GM19324 (cell line): ENCODE results near the gene PPP2R5C.

ENCODE experiments used
- ATAC-seq: cut with Tn5 transposase; IDR thresholded peaks from one replicate; pipeline ENCODE4 v1.9.1; 2021; ENCODE audit warnings: mild to moderate bottlenecking, moderate library complexity; ENCODE audit not compliant: unreplicated experiment, low FRiP score

PPP2R5C gene

DNA sequence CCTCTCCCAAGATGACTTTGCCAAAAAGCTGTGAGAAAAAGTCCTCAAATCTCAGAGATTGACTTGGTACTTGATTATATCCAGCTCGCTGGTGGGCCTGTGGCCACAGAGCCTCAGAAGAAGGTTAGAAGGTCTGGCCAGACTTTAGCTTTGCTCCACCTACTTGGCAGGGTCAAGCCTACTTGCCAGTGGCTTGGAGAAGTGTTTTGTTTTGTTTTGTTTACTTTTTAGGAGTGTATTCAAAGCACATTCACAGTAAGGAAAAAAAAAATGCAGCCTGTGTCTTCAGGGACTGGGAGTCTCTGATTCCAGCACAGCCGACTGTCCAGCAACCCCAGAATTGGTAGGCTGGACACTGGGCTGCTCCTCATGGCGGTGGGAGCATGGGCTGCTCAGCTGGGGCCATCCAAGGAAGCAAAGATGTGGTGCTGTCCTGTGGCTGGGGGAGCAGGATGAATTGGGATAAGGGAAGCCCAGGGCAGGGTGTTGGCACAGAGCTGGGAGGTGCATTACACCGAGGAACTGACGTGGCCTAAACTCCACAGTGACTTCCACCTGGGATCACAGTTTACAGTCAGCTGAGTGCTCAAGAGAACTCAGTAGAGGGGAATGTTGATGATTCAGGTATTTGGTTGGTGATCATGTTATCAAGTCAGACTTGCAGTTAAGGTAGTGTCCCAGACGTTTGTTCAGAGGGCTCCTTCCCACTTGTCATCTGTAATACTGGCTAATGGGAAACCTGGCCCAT, 73.5 kb downstream of the PPP2R5C start:
- ATAC-seq = no peak

DNA sequence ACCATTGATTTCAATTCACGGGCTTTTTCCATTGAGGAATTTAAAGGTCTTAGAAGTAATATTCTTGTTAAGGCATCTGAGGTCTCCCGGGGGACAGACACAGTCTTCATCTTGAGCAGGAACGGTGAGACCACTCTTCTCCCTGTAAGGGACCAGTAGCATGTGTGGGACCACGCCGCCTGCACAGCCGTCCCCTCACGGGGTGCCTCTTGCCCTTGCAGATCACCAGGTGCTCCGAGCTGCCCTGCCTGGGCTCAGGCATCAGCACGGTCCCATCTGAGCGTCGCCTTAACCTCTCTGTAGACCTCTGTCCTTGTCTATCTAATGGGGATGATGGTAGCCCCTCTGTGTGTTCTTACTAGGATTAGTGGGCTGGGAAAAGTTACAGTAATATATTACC, 74.1 kb downstream of the PPP2R5C start:
- no peak for ATAC-seq

DNA sequence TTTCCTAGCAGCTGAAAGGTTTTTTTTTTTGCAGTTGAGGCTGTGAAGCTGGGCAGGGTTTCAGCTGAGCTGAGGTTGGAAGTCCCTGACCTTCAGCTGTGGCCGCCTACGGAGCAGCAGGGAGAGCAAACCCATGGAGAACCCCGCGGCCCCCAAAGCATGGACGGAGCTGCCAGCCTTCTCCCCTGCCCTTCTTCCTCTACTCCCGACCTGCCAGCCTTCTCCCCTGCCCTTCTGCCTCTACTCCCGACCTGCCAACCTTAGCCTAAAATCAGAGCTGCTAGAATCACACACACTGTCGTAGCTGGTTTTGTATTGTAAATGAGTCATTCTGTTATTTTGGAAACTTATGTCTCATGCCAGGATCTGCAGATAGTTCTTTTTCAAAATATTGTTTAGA, 74.6 kb downstream of the PPP2R5C start:
- no peak for ATAC-seq

DNA sequence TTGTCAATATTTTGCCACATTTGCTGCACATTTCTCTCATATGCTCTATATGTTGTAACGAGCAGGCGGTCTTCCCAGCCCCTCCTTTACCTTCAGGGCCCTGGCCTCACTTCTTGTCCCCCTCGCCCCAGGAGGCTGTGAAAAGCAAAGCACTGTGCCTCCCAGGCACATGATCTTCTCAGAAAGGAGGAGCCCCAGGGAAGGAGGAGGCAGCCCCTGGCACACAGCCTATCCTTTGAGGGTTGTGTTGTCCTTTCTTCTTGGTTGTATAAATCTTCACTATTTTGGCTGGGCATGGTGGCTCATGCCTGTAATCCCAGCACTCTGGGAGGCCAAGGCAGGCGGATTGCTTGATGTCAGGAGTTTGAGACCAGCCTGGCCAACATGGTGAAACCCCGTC, 77.0 kb downstream of the PPP2R5C start:
- no peak for ATAC-seq

DNA sequence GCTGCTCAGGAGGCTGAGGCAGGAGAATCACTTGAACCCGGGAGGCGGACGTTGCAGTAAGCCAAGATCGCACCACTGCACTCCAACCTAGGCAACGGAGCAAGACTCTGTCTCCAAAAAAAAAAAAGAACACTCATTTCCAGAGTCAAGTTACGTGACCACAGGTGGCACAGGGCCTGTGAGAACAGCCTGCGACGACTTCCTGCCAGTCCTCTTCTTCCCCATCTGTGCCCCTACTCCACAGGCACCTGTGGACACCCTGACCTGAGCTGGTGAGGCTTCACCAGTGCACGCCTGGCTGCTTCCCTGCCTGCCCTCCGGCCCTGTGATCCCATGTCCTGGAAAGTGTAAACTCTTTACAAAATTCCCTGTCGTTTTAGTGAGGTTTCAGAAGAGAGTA, 77.7 kb downstream of the PPP2R5C start:
- ATAC-seq = no peak

DNA sequence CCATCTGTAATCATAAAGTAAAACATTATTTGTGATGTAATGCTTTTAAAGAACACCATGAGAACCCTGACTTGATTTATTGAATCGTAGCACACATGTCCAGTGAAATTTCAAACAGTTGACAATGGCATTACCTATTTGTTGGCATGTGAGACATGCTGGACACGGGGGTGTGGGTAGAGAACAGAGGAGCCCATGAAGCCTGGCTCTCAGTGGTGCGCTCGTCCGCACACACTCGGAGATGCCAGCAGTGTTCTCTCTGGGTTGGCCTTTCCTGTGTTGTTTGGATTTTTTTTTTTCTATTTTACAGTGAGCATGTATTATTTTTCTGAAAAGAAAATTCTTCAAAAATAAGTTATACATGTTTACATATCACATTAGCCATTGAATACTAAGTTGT, 78.2 kb downstream of the PPP2R5C start:
- ATAC-seq = no peak

DNA sequence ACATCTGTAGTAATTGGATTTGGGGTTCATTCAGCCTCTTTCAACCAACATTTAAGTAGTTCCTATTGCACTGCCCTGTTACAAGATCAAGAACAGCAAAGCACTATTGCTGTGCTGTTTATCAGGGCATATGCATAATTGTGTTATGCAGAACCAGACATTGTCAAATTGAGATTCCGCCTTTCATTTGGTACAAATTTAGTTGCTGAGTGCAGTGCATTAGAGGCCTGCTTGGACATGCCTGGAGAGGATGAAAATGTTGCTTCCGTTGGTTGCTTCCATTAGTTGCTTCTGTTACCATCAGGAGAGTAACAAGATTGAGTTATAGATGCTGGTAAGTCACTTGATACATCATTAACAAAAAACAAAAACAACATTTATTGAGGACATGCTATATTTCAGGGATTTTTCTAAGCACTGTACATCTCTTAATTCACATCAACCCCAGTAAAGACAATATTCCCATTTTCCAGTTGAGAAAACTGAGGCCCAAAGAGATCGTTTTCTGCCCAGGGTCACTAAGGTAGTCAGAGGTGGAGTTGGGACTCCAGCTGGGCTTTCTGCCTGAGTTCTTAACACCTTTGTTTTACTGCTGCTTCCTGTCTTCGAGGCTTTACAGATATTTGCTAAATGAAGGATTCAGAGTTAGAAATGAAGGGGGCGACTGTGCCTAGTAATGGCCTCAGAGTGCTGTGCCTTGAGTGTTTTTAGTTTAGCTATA, 79.3 kb downstream of the PPP2R5C start:
- no peak for ATAC-seq

DNA sequence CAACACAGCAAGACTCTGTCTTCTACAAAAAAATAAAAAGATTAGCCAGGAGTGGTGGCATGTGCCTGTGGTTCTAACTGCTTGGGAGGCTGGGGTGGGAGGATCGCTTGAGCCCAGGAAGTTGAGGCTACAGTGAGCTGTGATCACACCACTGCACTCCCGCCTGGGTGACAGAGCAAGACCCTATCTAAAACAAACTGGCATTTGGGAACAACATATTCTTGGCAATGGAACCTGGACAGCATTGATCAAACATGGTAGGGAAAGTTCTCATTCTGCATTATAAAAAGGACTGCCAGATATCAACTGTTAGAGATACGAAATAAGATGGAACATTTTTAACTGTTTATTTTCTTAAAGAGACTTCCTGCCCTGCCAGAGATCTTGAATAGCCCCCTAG, 81.5 kb downstream of the PPP2R5C start:
- no peak for ATAC-seq

DNA sequence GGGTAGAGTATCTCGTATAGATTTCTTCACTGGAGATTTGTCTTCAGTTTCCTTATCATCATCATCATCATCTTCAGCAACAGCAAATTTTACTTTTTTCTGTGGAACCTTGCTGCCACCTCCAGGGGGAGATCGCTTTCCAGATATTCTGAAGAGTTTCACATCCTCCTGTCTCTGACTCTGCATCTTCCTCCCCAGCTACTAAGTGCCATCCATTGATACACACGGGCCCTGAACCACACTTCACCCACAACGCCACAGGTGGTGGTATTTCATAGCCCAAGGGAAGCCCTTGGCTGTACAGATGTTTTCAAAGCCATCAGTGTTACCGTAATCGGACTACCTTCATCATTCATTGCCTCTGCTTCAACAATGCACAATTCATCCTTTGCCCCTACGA, 82.2 kb downstream of the PPP2R5C start:
- ATAC-seq = peak; percentile 72

DNA sequence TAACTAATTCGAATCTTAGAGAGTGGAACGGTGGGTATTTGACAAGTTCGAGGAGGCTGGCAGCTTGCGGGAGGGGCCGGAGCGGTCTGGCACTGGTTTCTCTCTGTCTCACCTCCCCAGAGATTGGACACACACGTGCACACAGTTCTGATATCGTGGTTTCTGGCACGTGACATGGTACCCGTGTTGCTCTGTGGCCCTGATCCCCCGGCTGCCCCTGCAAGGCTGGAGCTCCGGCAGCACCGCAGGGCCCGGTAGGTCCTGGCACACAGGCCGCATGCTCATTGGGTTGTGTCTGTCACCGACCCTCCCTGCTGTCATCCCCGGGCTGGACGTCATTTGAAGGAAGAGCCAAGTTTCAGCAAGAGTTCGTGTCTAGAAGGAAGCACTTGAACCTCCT, 82.7 kb downstream of the PPP2R5C start:
- ATAC-seq = peak; percentile 46

DNA sequence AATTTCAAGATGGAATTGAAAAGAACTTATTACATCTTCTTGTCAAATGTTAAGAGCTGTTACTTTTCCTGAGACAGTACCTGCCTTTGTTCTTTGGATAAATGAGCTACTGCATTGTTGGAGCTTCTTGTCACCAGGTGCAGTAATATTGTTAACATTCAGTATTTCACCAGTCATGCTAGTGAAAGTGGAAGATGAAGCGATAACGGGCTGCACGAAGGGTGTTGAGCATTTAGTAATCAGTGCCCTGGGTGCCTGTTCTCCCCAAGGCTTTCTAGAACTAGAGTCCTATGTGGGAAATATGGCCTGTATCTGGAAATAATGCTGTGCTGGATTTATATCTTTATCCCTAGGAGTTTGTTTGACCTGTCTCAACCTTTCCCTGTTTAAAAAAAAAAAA, 83.2 kb downstream of the PPP2R5C start:
- peak; percentile 1 for ATAC-seq

DNA sequence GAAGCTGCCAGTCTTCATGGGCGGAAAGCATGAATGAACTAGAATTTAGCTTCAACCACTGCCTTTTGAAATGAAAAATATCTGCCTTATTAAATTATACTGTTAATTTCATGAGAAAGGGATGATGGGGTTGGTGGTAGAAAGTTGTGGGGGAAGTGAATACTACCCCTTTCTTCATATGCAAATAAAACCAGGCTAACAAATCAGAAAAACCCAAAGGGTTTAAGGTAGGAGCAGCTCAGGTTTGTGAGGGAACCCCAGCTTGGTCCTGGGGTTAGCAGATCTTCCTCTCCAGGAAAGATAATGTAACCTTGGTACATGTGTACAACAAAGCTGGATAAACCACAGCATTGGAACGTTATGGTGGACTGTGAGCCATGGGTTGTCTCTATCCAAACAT, 84.0 kb downstream of the PPP2R5C start:
- no peak for ATAC-seq

DNA sequence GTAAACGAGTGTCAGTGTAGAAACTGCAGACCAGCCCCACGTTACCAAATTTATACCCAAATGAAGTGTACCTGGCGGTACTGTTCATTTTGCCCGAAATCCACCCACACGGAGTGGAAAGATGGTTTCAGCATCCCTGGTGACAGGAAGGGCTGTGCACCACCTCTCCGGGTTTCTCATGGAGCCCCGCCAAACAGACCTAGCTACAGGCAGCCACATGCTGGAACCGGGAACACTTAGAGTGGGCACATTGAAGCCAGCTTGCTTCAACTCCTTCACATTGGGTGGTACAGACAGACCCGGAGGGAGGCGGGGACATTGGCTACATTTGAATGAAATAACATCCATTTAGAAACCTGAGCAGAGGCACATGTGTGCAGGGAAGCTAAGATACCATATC, 84.4 kb downstream of the PPP2R5C start:
- no peak for ATAC-seq

DNA sequence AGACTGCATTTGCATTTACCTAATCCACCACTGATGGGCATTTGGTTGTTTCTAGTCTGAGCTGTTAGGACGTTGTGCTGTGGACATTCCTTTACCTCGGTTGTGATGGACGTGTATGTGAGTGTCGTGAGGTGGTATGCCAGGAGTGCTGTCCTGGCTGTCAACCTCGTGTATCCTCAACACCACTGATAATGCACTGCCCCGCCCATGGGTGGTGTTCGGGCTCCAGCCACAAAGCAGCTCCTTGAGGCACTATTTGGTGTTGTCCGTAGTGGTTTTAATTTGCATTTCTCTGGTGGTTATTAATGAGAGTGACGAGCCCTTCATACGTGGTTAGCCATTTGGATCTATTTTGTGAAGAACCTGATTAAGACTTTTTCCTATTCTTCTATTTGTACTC, 87.6 kb downstream of the PPP2R5C start:
- ATAC-seq = peak; percentile 63

DNA sequence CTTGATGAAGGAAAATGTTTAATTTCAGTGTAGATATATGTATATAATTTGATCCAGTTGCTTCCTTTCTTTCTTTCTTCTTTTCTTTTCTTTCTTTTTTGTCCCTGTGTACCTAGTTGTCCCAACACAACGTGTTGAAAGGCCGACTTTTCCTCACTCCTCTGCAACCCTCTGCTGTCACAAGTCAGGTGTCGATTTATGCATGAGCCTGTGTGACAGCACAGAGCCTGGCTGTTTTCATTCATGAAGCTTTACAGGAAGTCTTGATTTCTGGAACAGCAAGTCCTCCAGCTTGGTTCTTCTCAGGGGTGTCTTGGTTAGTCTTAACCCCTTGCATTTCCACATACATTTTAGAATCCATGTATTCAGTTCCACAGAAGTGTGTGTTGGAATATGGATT, 88.1 kb downstream of the PPP2R5C start:
- ATAC-seq = no peak

DNA sequence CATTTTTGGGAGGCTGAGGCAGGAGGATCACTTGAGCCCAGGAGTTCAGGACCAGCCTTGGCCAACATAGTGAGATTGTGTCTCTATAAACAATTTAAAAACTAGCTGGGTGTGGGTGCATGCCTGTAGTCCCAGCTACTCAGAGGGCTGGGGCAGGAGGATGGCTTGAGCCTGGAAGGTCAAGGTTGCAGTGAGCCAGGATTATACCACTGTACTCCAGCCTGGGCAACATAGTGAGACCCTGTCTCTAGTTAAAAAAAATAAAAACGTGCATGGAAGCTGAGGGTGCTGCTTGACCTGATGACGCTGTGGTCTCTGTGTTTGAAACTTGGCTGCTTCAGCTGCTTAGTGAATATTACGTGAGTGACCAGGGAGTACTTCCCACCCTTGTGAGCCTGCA, 89.7 kb downstream of the PPP2R5C start:
- no peak for ATAC-seq

DNA sequence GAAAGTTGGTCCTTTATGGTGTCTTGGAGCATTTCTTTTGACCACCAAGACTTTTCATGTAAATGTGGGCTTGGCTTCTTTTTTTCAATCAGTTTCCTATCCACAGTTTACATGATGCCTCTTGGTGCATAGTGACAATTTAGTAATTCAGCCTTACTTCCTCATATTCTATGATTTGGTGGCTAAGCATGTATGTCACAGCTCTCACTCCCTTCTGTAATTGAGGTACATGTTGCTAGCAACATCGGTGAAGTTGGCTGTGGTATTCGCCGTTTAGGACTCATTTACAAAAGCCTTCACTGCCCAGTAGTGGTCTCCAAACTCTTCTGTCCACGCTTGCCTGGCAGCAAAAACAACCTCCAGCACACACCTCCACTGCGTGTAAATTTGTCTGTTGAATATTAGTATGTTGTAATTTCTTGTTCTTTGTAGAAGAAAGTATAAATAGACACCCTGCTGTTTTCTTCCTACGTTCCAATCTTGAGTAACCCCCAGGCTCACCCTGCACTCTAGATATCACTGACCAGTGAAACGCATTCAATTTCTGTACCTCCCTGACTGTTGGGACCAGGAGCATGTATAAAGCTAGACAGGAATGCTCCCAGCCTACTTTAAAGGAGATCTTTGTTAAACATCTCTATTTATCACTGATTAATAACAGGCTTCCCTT, 90.4 kb downstream of the PPP2R5C start:
- ATAC-seq = no peak

DNA sequence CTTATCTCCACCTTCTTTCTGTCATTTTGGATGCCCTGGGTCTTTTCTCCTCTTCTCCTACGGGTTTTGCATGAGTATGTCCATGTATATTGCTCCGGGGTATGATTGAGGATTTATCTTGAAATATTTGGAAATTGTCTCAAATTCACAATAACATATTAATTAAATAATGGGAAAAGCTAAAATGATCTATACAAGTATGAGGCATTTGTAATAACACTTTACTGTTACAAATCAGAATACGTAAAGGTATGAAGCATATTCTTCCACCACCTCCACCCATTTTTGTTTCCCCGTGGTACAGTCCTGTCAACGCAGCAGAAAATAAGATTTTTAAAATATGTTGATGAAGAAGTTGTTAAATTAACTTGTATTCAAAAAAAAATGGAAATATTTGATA, 91.3 kb downstream of the PPP2R5C start:
- ATAC-seq = no peak

DNA sequence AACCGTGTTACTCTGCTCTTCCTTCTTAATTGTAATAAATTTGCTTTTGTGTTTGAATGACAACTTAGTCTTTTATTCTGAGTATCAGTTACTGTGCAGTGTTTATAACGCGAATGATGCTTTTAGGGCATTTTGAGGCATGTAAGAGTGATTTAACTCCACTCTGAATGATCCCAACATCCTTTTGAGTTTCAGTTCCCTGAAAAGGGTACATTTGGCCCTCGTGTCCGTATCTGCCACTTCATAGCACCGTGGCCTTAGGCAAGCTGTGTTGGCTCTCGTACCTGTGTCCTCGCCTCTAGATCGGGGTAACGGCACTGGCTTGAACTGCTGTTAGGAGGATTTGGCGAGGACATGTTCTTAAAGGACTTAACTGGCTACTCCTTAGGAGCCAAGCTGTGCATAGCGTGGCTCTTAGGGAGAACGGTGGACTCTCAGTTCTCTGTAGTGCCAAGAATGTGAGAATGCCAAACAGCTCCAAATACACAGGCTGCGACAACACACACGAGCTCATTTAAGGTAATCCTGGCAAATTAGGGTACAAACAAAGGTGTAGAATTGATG, 92.0 kb downstream of the PPP2R5C start:
- ATAC-seq = no peak

DNA sequence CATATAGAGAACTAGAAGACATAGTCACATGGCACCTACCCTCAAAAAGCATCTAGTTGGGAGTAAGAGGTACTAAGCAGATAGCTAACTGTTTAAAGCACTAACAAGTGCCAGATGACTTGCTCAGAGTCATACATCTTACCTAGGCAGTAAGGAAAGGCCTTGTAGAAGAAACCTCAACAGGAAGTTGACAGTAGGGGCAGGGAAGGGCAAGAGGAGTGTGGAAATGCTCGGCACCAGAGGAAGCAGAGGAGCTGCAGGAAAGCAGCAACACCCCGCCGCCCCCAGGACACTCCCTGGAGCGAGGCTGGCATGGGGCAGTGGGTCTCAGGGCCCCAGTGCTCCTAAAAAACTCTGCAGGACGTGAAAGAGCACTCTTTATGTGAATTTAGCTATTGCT, 92.9 kb downstream of the PPP2R5C start:
- ATAC-seq = no peak

DNA sequence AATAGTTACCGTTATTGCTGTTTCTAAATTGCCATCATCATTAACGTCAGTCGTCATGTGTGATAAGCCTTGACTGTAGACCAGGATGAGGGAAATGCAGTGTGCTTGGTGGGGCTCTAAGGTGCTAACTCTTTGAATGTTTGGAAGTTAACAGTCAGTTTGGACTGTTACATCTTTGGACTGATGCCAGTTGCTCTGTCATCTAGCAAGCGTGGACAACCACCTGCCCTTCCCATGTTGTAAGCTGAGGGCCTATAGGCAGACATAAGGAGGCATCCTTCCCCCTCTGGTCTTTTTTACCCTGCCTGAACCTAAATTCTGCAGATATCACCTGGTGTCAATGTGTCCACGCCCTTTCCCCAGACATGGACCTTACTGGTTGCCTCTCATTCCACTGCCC, 94.4 kb downstream of the PPP2R5C start:
- ATAC-seq = no peak
